ENCODE results near the gene C10orf71. TPM values are rescaled to one million over a fixed set of nuclear protein-coding genes. Genes with fewer than 3 reads are reported as not detected.

C10orf71 gene
- total RNA-seq, 1 experiment from 2014 or later: not detected

GRCh38 chr10:49319206-49319605 is 20.2 kb downstream of the C10orf71 start:
- no peak overlapping the region for H3K27ac ChIP-seq (ENCODE audit: low read depth, low read length)
- ChIA-PET POLR2A (no interaction called here), RAD21 (ENCODE audit: low non-redundant PET in 1 of 2, low total read pairs in 2 of 2, uncharacterized antibody in 2 of 2, unreplicated experiment in 2 of 2) (no interaction called here), CTCF (no interaction called here)
- no peak overlapping the region for H2AFZ ChIP-seq (ENCODE audit: low read depth, low read length, poor library complexity, severe bottlenecking)
- no peaks in the 10 kb centered on the region for H3K36me3 ChIP-seq (ENCODE audit: control insufficient read depth in 1 of 2, insufficient read depth in 2 of 2, low read length in 2 of 2)
- H3K9me2 ChIP-seq (ENCODE audit: insufficient read depth): no peaks in the 10 kb centered on the region
- H3K4me1 ChIP-seq (ENCODE audit: control insufficient read depth in 1 of 2, insufficient read depth in 2 of 2, low read length in 2 of 2): no peaks in the 10 kb centered on the region
- H3K27me3 ChIP-seq (ENCODE audit: insufficient read depth, low read length): peaks cover 25% of the 10 kb centered on the region
- no peak overlapping the region for H3K4me3 ChIP-seq (replicated peaks in 1 of 2; ENCODE audit: low read depth in 1 of 2, low read length in 2 of 2)
- ATAC-seq: no peak
- no peaks in the 10 kb centered on the region for H3K79me2 ChIP-seq (ENCODE audit: insufficient read depth, low read length)
- H3K4me2 ChIP-seq (ENCODE audit: low read length): no peak overlapping the region
- TF ChIP-seq ZNF274 (IDR thresholded peaks at IDR 0.05; ENCODE audit: low read depth, low read length) (no peak), FOSL1 (IDR thresholded peaks at IDR 0.05; ENCODE audit: low read depth) (no peak), SIN3A (IDR thresholded peaks at IDR 0.05; ENCODE audit: low read depth) (no peak), SRF (IDR thresholded peaks at IDR 0.05; ENCODE audit: low read depth) (no peak), ATF3 (IDR thresholded peaks at IDR 0.05) (no peak)
- no peaks in the 10 kb centered on the region for H3K9me3 ChIP-seq (ENCODE audit: control insufficient read depth in 1 of 2, insufficient read depth in 1 of 2, low read depth in 1 of 2, low read length in 2 of 2)
- H4K20me1 ChIP-seq (ENCODE audit: insufficient read depth): no peaks in the 10 kb centered on the region
- H3K9ac ChIP-seq (ENCODE audit: low read length): no peak overlapping the region
- intact Hi-C loops (cut with micrococcal nuclease): no loop called here
- no TSS peak for BruUV-seq (replicated peaks)
- no peak for DNase-seq (ENCODE audit: low read depth, low spot score)

- CTCF ChIA-PET: no interaction called here
- Histone ChIP-seq H3K27me3 (ENCODE audit: insufficient read depth, low read length) (peaks cover 32% of the 10 kb centered on the region), H3K36me3 (ENCODE audit: control insufficient read depth in 1 of 2, insufficient read depth in 2 of 2, low read length in 2 of 2) (no peaks in the 10 kb centered on the region), H4K20me1 (ENCODE audit: insufficient read depth) (no peaks in the 10 kb centered on the region), H3K79me2 (ENCODE audit: insufficient read depth, low read length) (no peaks in the 10 kb centered on the region), H3K4me2 (ENCODE audit: low read length) (no peak overlapping the region), H3K9ac (ENCODE audit: low read length) (no peak overlapping the region), H2AFZ (ENCODE audit: low read depth, low read length, poor library complexity, severe bottlenecking) (no peak overlapping the region), H3K27ac (ENCODE audit: low read depth, low read length) (no peak overlapping the region), H3K4me3 (replicated peaks in 1 of 2; ENCODE audit: low read depth in 1 of 2, low read length in 2 of 2) (no peak overlapping the region), H3K4me1 (ENCODE audit: control insufficient read depth in 1 of 2, insufficient read depth in 2 of 2, low read length in 2 of 2) (no peaks in the 10 kb centered on the region), H3K9me2 (ENCODE audit: insufficient read depth) (no peaks in the 10 kb centered on the region), H3K9me3 (ENCODE audit: control insufficient read depth in 1 of 2, insufficient read depth in 1 of 2, low read depth in 1 of 2, low read length in 2 of 2) (no peaks in the 10 kb centered on the region)
- BruUV-seq (replicated peaks): no TSS peak
- RAD21 ChIA-PET (ENCODE audit: low non-redundant PET in 1 of 2, low total read pairs in 2 of 2, uncharacterized antibody in 2 of 2, unreplicated experiment in 2 of 2): no interaction called here
- TF ChIP-seq REST (IDR thresholded peaks at IDR 0.05; ENCODE audit: low read depth) (no peak), ZBTB33 (IDR thresholded peaks at IDR 0.05; ENCODE audit: extremely low read depth, insufficient replicate concordance, low read length) (no peak), YY1 (IDR thresholded peaks at IDR 0.05; ENCODE audit: extremely low read depth, insufficient replicate concordance, low read depth, low read length) (no peak), CTCF (IDR thresholded peaks at IDR 0.05 in 2 of 3, conservative IDR thresholded peaks at IDR 0.05 in 1 of 3; ENCODE audit: borderline replicate concordance in 1 of 3, insufficient read depth in 1 of 3, low read depth in 2 of 3, low read length in 2 of 3) (no peak)
- POLR2A ChIA-PET: no interaction called here
- intact Hi-C loops (cut with micrococcal nuclease): no loop called here
- DNase-seq (ENCODE audit: low read depth, low spot score) (no peak), ATAC-seq (no peak)
These were observed 21.2 kb downstream of the C10orf71 start for GRCh38 chr10:49320191-49320590.

Measured in HCT116 (cell line).